NCI-H146 treated with DMSO at 0.1 percent for 48 hours (cell line): Measurements from ENCODE around the gene SEMA6A.

Source experiments
- DNase-seq: peaks from one replicate; lab custom pipeline; 2025; ENCODE audit not compliant: unreplicated experiment; lab: John Stamatoyannopoulos, UW

SEMA6A gene

DNA sequence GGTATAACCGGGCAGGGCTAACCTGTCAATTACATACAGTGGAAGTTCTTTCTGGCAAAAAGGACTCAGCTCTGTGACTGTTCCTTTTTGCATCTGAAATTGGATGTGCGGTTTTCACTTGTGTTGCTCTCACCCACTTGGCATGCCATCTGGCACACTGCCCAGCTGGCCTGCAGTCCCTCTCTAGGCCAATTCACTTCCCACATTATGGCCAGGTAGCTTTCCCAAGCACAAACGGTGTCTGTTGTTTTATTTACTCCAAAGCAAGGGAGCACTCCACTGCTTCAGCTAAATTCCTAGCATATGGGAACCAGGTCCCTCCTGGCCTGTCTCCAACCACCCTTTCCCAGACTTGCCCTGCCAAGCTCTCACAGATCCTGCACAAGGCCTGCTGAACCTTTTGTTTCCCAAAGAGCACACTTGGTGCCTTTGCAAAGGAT, 132.5 kb downstream of the SEMA6A start:
- DNase-seq = no peak

DNA sequence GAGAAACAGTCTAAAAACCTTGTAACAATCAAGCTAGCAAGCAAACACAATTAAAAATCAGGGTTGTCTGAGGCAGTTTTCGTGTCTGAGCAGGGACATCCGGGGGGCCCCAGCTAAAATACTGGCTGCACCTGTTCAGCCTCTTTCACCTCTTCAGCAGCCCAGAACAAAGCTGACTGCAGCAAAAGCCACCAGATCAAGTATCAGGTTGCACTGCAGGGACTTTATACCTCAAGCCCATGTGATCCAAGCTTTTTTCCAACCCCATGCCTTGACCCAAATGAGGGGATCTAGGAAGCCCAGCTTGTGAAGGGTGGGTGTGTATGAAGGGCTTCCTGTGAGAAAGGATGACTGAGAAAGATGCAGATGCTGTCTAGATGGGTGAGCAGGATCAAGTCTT, 133.4 kb downstream of the SEMA6A start:
- DNase-seq = peak; percentile 75

DNA sequence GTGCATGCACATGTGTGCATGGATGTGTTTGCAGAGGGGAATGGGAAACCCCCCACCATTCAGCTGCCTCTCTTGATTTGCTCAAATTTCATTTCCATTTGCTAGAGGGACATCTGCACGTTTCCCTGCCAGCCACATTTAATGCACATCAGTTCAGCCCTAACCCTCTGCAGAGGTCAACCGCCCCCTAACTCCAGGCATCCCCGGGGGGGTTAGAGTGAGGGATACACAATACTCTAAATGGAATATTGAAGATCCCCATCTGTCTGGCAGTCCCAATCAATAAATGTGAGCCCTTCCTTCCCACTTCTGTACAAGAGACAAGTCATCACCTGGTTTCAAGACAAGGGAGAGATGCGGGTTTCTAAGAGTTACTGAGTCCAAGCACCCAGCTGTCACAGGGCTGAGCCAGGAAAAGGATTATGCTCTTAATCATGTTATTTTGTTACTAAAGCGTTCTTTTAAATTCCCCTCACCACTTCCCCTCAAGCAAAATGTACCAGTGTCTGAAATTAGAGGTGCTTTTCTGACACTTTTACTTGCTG, 134.1 kb downstream of the SEMA6A start:
- peak; percentile 30 for DNase-seq

DNA sequence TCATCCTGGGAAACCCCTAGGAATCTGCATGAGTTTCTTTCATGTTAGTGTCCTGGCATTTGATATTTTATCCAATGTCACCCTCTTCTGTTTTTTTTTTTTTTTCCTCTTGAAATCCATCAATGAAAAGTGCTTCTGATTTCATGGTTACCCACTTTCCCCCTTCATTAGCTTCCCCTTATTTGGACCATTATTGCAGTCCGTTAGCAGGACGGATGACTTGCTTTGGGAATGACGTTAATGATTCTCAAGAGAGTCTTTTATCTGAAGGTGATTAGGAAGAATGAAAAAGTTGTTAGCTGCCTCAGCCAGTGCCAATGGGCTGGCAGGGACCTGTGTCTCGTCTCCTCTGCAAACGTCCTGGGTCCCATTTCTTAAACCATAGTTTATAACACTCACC, 134.7 kb downstream of the SEMA6A start:
- DNase-seq = no peak

DNA sequence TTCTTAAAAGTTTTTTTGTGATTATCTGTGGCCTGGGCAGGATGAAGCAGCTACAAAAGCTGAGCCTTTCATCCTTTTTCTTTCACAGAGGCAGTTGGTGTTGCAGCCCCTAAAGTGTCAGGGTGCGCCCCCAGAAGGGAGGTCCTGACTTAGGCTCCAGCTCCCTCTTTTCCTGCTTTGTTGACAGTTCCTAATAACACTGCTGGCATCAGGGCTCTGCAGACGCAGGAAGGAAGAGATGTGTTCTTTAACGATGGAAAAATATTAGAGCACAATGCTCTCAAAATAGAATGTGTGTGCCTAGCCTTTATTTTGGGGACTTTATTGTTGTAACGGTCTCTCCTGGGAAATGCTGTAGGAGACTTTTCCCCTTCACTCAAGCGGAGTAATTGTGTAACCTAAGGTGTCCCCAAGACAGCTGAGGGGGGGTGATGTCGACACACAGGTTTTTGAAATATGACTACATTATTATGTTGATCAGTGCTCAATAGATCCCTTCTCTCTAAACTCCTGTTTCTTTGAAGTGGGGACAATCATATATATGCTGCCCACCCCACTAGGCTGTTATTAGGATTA, 135.6 kb downstream of the SEMA6A start:
- no peak for DNase-seq

DNA sequence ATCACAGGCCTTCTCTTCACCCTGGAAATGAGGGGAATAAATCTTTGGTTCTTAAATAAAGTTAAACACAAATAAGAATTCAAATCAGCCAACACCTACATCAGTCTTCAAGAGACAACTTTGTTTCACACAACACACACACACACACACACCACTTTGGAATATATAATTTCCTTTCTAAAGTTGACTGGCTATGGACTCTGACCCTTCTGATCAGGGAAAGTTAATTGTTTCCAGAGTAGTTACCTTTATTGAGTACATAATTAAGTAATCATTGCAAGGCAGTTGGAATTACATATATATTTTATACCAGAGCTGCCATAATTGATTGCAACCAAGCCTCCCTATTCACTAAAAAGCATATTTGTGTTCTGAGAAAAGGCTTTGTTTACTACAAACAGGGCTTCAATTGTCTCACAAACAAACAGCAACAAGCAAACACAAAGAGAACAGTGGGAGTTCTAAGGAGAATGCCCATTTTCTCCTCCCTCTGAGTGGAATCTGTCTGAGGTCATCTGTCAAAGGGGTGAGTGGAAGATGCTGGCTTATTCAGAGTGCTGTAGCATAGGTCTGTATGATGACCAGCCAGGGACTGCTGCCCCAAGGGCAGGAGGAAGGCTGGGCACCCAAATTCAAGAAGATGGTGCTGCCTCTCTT, 136.6 kb downstream of the SEMA6A start:
- DNase-seq = no peak

DNA sequence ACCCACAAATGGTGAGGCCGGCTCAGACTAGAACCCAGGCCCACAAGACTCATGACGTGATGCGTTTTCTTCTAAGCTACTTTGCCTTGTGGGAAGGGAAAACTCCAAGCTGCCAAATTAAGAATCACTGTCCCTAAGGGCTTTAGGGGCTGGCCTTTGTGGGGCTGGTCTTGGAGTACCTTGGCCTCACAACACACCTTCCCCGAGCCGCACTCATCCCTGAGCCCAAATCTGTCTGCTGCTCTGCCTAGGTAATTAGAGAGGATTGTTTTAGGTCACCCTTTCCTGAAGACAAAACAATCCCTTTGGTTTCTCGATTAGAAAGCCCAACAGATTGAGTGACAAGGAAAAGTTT, 137.3 kb downstream of the SEMA6A start:
- DNase-seq = no peak

DNA sequence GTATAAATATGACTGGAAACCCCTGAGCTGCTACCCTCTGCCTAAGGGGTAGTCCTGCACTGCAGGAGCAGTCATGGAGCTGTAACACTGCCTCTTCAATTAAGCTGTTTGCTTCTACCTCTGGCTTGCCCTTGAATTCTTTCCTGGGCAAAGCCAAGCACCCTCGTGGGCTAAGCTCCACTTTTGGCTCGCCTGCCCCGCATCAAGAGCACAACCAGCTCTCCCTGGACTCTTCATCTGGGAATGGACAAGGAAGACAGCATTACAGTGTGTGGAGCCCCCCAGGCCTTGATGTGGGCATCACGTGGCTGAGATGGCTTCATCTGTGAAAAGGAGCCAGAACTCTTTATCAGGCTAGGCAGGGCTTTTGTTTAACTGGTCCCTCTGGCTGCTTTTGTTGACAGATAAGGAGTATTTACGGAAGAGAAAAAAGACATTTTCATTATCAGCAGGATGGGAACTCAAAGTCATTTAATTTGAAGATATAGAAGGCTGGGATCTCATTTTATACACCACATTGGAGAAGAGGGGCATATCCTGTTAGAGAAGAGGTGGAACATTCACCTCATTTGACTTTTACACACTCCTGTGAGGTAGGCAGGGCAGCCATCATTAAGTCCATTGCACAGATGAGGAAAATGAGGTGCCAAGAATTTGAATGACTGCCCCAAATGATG, 137.8 kb downstream of the SEMA6A start:
- DNase-seq = peak; percentile 13

DNA sequence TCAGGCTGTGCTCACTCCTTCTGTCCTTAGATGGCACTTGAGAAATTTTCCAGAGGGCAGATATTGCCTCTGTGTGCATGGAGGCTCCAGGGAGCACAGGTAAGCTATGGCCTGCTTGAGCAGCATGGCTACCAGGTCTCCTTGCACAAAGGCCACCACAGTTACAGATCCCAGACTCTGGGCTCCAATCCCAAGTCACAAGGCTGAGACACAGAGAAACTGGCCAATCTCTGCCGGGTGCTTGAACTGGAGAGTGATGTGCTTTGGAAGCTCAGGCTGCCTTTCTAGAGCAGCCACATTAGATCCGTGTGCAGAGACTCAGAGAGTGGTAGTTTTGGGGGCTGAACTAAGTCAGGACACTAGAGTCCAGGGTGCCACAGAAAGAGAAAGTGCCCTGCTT, 145.7 kb downstream of the SEMA6A start:
- DNase-seq = no peak

DNA sequence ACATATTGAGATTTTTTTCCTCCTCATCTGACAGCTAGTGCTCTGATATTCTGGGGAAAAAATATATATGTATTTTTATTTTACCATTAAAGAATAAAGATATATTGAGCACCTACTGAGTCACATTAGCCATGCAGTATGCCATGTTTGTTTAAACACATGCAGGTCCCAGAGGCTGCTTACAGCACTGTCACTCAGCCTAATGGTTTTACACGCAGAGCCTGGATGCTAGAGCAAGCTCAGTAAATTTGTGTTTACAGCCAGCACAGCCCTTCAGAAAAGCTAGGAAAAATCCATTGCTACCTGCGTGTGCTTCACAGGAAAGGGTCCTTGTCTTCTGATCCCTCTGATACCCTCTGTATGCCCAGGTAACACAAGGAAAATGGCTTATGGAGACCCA, 146.2 kb downstream of the SEMA6A start:
- no peak for DNase-seq

DNA sequence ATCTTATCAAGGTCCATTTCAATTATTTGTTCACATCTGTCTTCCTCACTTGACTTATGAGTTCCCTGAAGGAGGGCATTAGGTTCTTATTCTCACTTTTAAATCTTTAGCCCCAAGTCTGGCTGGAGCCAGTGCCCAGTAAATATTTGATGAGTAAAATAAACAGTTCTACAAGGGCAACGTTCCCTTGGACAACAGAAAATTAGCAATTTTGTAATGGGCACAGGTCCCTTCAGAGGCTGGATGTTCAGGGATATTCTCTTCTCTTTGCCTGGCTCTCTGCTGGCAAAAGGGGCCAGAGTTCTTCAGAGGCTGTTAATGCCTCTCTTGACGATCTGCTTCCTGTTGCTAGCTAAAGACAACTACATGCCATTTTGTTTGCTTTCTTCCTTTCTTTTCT, 149.7 kb downstream of the SEMA6A start:
- DNase-seq = no peak

DNA sequence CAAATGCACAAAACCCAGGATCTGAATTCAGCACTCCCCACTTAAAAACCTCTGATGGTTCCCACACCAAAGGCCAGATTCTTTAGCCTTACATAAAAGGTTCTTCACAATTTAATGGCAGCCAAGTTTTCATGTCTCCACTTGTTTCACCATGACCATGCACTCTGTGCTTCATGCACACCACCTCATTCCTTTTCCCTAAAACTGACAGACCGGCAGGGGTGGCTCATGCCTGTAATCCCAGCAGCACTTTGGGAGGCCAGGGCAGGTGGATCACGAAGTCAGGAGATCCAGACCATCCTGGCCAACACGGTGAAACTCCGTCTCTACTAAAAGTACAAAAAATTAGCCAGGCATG, 150.4 kb downstream of the SEMA6A start:
- no peak for DNase-seq

DNA sequence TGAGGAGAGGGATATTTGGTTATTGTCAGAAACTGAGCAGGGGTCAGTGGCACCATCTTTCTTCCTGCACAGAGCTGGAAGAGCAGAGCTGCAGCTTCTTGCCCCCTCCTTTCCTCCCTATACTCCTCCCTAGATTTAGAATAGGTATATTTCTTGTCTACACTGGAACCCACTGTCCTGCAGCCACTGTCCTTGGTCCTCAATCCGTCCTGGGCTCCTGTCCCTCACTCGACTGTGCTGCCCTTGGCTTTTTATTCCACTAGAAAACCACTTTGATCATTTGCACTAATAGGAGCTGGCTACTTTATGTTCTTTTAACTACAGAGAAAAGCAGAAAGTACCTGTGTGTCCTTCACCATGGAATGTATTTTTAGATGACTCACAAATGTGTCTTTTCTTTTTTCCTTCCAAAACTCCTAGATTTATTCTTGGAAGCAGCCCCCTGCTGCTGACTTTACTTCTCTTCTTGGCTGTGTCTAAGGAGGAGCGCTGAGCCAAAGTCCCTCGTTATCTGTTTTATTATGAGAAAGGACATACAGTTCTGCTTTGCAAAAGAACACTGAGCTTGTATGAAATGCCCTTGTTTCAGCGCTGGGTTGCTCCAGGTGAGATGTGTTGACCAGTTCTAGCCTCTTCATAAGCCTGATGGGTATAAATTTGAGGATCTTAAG, 150.9 kb downstream of the SEMA6A start:
- no peak for DNase-seq

DNA sequence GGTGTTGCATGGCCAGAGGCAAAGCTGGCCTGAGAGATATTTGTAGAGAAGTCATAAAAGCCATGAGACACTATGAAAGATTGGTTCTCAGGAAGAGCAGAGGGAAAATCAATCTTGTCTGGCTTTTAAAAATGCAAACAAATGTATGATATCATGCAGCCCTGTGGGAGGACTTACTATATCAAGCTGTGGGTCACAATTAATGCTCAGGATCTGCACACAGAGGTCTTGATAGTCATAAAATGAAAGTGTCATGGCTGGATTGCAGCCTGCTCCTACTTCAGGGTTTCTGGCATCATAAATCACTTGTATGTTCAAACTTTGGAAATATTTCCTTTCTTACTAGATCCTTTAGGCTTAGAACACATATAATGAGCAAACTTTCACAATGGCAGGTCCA, 151.5 kb downstream of the SEMA6A start:
- no peak for DNase-seq

DNA sequence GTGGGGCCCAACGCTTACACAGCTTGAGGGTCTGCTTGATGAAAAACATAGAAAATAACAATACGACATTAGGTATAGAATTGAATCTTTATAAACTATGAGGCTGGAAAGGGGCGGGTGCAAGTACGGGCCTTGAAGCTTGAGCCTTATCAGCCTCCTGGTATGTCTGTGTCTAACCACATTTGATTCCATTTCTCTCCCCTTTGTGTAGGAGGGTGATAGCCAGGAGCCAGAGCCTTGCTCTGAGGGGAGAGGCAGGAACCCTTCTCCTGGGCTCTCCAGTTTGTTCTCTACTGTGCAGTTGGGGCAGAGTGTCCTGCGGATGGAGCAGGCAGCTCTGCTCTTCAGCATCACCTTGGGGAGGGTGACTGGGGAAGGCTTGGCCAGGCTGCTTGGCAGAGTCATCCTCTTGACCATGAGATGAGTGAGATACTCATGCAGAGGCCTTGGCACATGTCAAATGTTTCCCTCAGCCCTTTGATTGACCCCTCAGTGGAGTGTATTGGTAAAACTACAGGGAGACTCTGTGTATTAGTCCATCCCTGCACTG, 153.5 kb downstream of the SEMA6A start:
- DNase-seq = no peak

DNA sequence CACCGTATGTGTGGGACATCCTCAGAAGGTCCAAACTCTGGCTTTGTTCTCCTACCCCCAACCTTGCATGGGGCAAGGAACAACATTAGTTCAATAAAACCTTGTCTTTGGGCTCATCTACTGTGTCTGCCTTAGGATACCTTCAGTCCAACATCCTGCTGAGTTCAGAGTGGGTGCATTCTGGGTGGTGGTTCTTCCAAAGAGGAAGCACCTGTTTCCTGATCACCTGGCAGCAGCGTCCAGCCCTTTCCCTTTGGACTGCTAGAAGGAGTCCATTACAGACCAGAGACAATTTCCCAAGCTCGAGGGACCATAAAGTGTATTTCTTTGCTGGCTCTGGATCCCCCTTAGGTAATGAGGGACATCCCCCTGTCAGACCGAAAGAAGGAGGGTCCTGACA, 154.1 kb downstream of the SEMA6A start:
- DNase-seq = peak; percentile 31

DNA sequence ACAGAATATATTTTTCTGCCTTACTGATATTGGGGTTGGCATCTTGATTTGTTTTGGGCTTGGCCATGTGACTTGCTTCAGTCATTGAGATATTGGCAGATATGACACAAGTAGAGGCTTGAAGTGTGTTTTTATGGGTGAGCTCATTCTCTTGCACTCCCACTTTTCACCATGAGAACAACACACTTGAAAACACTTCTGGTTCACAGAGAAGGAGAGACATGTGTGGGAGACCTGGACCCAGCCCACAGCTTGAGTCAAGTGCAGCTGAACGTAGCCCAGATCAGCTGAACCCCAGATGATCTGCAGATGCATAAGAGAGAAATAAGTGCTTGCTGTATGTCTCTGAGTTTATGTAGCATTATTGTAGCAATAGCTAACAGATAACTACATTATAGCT, 155.4 kb downstream of the SEMA6A start:
- DNase-seq = no peak

DNA sequence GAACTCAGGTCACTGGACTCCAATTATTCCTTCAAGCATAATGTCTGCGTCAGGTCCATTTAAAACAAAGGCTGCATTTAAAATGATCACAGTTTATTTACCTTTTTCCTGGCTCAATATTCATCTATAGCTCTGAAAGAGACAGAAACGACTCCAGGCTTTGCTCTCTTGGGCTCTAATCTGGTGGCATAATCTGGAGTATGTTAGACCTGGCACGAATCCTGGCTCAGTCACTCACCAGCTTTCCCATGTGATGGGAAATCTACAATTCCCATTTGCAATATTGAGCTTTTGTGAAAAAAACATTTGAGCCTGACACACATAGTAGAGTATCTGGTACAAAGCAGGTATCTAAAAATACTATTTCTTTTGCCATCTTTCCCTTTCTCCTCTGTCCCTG, 155.8 kb downstream of the SEMA6A start:
- DNase-seq = no peak

DNA sequence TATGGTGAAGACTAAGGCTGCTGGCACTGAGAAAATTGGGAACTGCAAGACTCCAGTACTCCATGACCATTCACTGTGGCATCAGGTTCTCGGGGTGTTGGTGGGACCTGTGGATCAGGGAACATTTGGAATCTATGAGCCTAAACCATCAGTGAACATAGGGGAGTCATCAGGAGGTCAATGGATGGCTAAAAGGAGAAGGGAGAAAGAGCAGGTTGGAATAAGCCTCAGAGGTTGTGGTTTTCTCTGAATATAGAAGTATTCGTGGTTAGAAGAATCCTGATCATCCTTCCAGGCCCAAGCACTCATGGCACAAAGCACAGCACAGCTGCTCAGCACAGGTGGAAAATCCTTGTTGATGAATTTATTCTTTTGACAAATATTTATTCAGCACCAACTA, 156.6 kb downstream of the SEMA6A start:
- no peak for DNase-seq

DNA sequence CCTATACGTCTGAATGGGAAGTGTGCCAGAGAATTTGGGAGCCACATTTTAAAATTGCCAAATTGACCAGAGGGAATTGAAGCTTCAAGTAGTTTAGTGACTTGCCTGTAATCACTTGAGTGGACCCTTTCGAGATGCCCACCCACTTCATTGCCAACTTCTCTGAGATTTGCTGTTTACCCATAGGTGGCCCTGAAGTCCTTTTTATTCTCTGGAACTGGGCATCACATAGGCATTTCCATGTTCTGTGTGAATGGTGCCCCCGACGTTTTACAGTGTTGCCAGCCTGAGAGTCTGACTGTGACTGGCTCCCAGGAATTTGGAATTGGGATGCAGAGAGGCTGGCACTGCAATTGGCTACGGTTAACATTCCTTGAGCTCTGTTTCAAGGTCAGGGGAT, 158.6 kb downstream of the SEMA6A start:
- DNase-seq = no peak

DNA sequence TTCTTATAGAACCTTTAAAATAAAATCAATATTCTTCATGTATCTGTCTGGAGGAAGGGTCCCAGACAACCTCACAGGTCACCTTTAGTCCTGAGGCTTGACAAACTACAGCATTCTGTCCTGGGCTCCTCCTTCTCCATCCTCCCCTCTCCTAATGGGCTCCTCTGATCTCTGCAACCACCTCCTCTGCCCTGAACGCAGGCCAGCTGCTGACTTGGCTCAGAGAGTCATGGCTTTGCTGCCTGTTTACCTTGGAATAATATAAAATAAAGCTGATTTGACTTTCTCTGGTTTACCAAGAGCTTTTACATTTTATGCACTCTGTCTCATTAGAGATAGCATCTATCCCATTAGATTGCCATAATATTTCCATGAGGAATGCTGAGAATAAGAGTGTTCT, 159.4 kb downstream of the SEMA6A start:
- DNase-seq = no peak

DNA sequence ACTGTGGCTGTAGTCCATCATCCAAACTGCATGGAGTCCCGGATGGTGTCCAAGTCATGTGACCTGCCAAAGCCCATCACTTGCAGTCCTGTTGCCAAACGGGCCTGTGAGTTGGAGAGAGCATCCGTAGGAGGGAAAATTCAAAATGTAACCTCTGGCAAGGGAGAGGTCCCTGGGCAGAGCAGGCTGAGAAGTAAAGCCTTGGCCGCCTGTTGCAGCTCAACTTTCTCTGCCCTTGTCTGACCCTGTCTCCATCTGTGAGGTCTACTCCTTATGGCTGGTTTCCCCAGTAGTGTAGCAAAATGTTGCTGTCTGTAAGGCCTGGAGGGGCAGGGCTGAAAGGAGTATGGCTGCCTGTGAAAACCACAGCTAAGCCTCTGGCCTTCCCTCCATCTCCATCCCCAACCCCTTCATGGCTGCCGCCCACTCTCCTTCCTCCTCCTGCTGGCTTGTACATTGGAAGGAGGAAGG, 163.5 kb downstream of the SEMA6A start:
- no peak for DNase-seq
